Vagina (tissue), 2 donors: ENCODE results near the gene ITFG1. TPM values are rescaled to one million over a fixed set of nuclear protein-coding genes. Genes with fewer than 3 reads are reported as not detected.

Experiments
- DNase-seq, 2 donors: peaks; one replicate each; pipeline ENCODE4 v3.0.0-alpha.2; 2017; ENCODE audit errors: extremely low spot score in 2 of 2
- H3K27ac ChIP-seq: fragments of 200-600 bp; sonication (generic); one replicate; pipeline ENCODE4 v1.5.1; 2019
- H3K27me3 ChIP-seq: fragments of 200-600 bp; sonication (generic); one replicate; pipeline ENCODE4 v1.5.1; 2019
- H3K36me3 ChIP-seq, 2 donors: fragments of 200-600 bp; sonication (generic); one replicate each; pipeline ENCODE4 v1.5.1; 2017 to 2019
- H3K4me1 ChIP-seq: fragments of 200-600 bp; sonication (generic); one replicate; pipeline ENCODE4 v1.5.1; 2019
- H3K4me3 ChIP-seq, 2 donors: fragments of 200-600 bp; sonication (generic); 1 replicate in 1 of 2; 2 replicates in 1 of 2; pipeline ENCODE4 v1.5.1; 2016 to 2019
- H3K9me3 ChIP-seq: fragments of 200-600 bp; sonication (generic); one replicate; pipeline ENCODE4 v1.5.1; 2019
- POLR2A ChIP-seq, 2 donors: fragments of 450-650 bp; IDR thresholded peaks; one replicate each; pipeline ENCODE4 v1.6.1; 2017; ENCODE audit warnings: antibody characterized with exemption in 2 of 2, mild to moderate bottlenecking in 2 of 2, moderate library complexity in 2 of 2
- POLR2AphosphoS5 ChIP-seq, 2 donors: sonication (generic); formaldehyde crosslinking; IDR thresholded peaks; one replicate each; pipeline ENCODE4 v1.9.0; 2017; ENCODE audit warnings: antibody characterized with exemption in 2 of 2, mild to moderate bottlenecking in 2 of 2, low read depth in 1 of 2; ENCODE audit not compliant: insufficient read depth in 1 of 2
- intact Hi-C: fragments of 100-400 bp; cut with DNase I; formaldehyde crosslinking; loops from one replicate; pipeline ENCODE4 v1.15.1; 2023
- total RNA-seq: library from RNA; depleted of rRNA; stranded (reverse); fragments of >200 nt; gene quantifications from one replicate; pipeline ENCODE4 v1.2.3, GENCODE V29; 2016
- TF ChIP-seq, protein P1 (sequence below), 3 experiments: fragments of 450-650 bp in 2 of 3; fragments of 200-600 bp in 1 of 3; sonication (generic) in 1 of 3; IDR thresholded peaks; one replicate each; pipeline ENCODE4 v1.5.1; 2017 to 2019; ENCODE audit warnings: antibody characterized with exemption in 3 of 3, mild to moderate bottlenecking in 2 of 3, moderate library complexity in 2 of 3

ITFG1 gene
- total RNA-seq, 1 donor from 2014 or later = 24.8 TPM

DNA sequence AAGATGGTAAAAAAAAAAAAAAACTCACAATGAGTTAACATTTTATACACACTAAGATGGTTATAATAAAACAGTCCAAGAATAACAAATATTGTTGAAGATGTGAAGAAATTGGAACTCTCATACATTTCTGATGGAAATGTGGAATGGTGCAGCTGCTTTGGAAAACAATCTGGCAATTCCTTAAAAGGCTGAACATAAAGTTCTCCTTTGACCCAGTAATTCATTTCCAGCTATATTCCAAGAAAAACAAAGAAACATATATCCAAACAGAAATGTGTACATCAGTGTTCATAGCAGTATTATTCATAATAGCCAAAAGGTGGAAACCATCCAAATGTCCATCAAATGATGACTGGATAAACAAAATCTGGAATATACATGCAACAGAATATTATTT, 219.8 kb downstream of the ITFG1 start:
- Histone ChIP-seq H3K9me3 (no peaks in the 10 kb centered on the region), H3K27ac (no peak overlapping the region), H3K27me3 (no peaks in the 10 kb centered on the region), H3K36me3 (no peaks in the 10 kb centered on the region), H3K4me3 (no peak overlapping the region), H3K4me1 (no peaks in the 10 kb centered on the region)
- TF ChIP-seq POLR2A (IDR thresholded peaks at IDR 0.05) = no peak
- TF ChIP-seq, protein P1, sequence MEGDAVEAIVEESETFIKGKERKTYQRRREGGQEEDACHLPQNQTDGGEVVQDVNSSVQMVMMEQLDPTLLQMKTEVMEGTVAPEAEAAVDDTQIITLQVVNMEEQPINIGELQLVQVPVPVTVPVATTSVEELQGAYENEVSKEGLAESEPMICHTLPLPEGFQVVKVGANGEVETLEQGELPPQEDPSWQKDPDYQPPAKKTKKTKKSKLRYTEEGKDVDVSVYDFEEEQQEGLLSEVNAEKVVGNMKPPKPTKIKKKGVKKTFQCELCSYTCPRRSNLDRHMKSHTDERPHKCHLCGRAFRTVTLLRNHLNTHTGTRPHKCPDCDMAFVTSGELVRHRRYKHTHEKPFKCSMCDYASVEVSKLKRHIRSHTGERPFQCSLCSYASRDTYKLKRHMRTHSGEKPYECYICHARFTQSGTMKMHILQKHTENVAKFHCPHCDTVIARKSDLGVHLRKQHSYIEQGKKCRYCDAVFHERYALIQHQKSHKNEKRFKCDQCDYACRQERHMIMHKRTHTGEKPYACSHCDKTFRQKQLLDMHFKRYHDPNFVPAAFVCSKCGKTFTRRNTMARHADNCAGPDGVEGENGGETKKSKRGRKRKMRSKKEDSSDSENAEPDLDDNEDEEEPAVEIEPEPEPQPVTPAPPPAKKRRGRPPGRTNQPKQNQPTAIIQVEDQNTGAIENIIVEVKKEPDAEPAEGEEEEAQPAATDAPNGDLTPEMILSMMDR (IDR thresholded peaks at IDR 0.05) = no peak
- TF ChIP-seq POLR2AphosphoS5 (IDR thresholded peaks at IDR 0.05; ENCODE audit: insufficient read depth in 1 of 2, low read depth in 1 of 2) = no peak
- DNase-seq = no peak
- intact Hi-C loops = no loop called here

DNA sequence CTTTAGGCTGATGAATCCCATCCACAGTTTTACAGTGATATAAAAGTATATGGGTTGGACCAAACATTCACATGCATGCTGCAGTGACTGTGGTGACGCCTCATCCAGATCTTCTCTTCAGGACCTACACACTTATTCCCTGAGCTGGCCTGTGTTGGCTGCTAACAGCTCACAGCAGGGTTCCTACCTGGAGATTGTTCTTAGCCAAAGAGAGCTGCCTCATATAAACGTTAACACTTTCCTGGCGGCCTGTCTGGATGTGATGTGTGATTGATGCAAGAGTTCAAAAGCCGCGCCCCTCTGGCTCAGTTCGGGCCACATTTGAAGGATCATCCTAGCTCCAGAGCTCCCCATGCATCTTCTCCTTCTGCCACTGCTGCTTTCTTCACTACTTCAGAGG, 224.1 kb downstream of the ITFG1 start:
- Histone ChIP-seq H3K4me3 (no peak overlapping the region), H3K36me3 (no peaks in the 10 kb centered on the region), H3K27ac (no peak overlapping the region), H3K27me3 (no peaks in the 10 kb centered on the region), H3K4me1 (no peaks in the 10 kb centered on the region), H3K9me3 (no peaks in the 10 kb centered on the region)
- TF ChIP-seq, protein P1 (IDR thresholded peaks at IDR 0.05) = no peak
- TF ChIP-seq POLR2A (IDR thresholded peaks at IDR 0.05) (no peak), POLR2AphosphoS5 (IDR thresholded peaks at IDR 0.05; ENCODE audit: insufficient read depth in 1 of 2, low read depth in 1 of 2) (no peak)
- intact Hi-C loops = no loop called here
- DNase-seq = no peak

DNA sequence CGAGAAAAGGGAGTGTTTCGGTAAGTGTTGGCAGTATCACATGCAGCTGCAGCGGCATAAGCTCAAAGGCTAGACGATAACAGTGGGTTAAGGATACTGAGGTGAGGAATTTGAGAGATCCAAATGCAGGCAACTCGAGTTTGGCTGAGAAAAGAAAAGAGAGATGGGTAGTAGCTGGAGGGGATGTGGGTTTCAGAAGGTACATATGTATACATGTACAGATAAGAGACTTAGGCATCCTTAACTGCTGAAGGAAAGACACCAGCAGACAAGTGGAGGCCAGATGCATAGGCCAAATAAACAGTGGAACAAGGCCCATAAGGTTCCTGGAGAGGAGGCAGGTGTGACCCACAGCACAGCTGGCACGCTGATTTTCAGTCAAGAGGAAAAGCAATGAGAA, 230.6 kb downstream of the ITFG1 start:
- Histone ChIP-seq H3K9me3 (no peaks in the 10 kb centered on the region), H3K27ac (no peak overlapping the region), H3K27me3 (no peaks in the 10 kb centered on the region), H3K4me3 (no peak overlapping the region), H3K36me3 (peaks cover 0 to 4% of the 10 kb centered on the region in 2 donors), H3K4me1 (no peaks in the 10 kb centered on the region)
- no peak for DNase-seq
- intact Hi-C loops = no loop called here
- TF ChIP-seq, protein P1 (IDR thresholded peaks at IDR 0.05) = no peak
- TF ChIP-seq POLR2AphosphoS5 (IDR thresholded peaks at IDR 0.05; ENCODE audit: insufficient read depth in 1 of 2, low read depth in 1 of 2) (no peak), POLR2A (IDR thresholded peaks at IDR 0.05) (no peak)

DNA sequence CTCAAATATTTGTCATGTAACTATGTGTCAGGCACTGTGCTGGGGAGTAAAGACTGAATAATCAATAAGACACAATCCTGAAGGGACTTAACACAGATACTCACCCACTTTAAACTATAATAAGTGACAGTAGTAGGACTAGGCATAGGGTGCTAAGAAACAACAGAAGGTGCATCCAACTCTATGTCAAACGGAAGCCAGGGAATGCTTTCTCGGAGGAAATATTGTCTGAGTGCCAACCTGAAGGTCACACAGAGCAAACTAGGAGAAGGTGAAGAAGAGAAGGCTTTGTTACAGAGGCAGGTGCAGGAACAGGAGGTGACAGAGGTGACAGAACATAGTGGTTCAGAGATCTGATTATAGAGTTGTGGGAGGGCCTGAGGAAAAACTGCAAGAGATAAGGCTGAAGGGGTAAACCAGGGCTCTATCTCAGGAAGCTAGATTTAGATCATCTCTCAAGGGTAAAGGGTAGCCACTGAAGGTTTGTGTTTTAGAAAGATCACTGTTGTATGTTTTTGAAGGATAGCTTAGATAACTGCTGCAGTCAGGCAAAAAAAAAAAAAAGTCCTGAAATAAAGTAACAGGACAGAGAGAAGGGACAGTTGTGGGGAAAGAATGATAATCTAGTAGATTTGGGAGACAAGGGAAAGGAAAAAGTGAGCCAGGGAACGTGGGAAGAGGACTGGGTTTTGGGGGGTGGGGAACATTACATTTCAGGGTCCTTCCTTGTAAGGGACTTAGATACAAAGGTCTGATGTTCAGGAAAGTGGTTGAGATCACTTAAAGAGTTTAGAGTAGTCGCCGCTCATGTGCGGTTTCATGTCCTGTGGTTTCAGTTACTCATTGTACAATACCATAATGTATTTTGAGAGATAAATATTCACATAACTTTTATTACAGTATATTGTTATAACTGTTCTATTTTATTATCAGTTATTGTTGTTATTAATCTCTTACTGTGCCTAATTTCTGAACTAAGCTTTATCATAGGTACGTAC, 231.5 kb downstream of the ITFG1 start:
- Histone ChIP-seq H3K9me3 (no peaks in the 10 kb centered on the region), H3K36me3 (peaks cover 0 to 4% of the 10 kb centered on the region in 2 donors), H3K4me3 (no peak overlapping the region), H3K27ac (no peak overlapping the region), H3K27me3 (no peaks in the 10 kb centered on the region), H3K4me1 (no peaks in the 10 kb centered on the region)
- TF ChIP-seq POLR2AphosphoS5 (IDR thresholded peaks at IDR 0.05; ENCODE audit: insufficient read depth in 1 of 2, low read depth in 1 of 2) = no peak
- TF ChIP-seq, protein P1 (IDR thresholded peaks at IDR 0.05) = no peak
- DNase-seq = no peak
- intact Hi-C loops = no loop called here

DNA sequence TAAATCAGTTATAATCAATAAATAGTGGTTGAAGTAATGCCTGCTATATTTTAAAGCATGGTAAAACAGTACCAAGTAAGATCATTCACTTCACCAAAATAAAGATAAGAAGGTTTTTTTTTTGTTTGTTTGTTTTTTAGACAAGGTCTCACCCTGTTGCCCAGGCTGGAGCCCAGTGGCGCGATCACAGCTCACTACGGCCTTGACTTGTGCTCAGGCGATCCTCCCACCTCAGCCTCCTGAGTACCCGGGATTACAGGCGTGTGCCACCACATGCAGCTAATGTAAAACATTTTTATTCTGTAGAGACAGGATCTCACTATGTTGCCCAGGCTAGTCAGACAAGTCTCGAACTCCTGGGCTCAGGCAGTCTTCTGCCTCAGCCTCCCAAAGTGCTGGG, 232.6 kb downstream of the ITFG1 start:
- H3K4me3 ChIP-seq = no peak overlapping the region
- peaks cover 0 to 4% of the 10 kb centered on the region in 2 donors for H3K36me3 ChIP-seq
- TF ChIP-seq POLR2AphosphoS5 (IDR thresholded peaks at IDR 0.05; ENCODE audit: insufficient read depth in 1 of 2, low read depth in 1 of 2) = no peak
- TF ChIP-seq POLR2A (IDR thresholded peaks at IDR 0.05) = no peak
- TF ChIP-seq, protein P1 (IDR thresholded peaks at IDR 0.05) = no peak
- H3K9me3 ChIP-seq = no peaks in the 10 kb centered on the region
- DNase-seq = no peak
- no peaks in the 10 kb centered on the region for H3K4me1 ChIP-seq
- H3K27me3 ChIP-seq = no peaks in the 10 kb centered on the region
- no peak overlapping the region for H3K27ac ChIP-seq
- intact Hi-C loops = no loop called here
